GM06990 (cell line): Measurements from ENCODE around the gene HNRNPM.
"Not testable (repeated sequence)": the region's sequence is repeated elsewhere in the genome, so short reads cannot be mapped to it uniquely, and the experiment has no call there.

ENCODE experiments used
- DNase-seq: peaks from one replicate; pipeline ENCODE4 v3.0.0-alpha.2; 2011; ENCODE audit not compliant: insufficient read length; ENCODE audit errors: extremely low read depth
- H3K27me3 ChIP-seq: replicated peaks from 2 replicates; pipeline ENCODE4 v1.6.0; 2011; ENCODE audit warnings: low read length; ENCODE audit not compliant: control insufficient read depth, insufficient read depth
- H3K36me3 ChIP-seq: 2 replicates; pipeline ENCODE4 v1.5.1; 2011; ENCODE audit warnings: low read length; ENCODE audit not compliant: control insufficient read depth, insufficient read depth
- H3K4me3 ChIP-seq: replicated peaks from 2 replicates; pipeline ENCODE4 v1.5.1; 2011; ENCODE audit warnings: low read depth, mild to moderate bottlenecking, control low read depth, low read length
- TF ChIP-seq, protein P1 (sequence below): IDR thresholded peaks from 2 replicates; pipeline ENCODE4 v1.5.1; 2011; ENCODE audit warnings: low read length, control low read depth, mild to moderate bottlenecking, inconsistent platforms; ENCODE audit not compliant: insufficient read depth, poor library complexity, severe bottlenecking

The HNRNPM gene

DNA sequence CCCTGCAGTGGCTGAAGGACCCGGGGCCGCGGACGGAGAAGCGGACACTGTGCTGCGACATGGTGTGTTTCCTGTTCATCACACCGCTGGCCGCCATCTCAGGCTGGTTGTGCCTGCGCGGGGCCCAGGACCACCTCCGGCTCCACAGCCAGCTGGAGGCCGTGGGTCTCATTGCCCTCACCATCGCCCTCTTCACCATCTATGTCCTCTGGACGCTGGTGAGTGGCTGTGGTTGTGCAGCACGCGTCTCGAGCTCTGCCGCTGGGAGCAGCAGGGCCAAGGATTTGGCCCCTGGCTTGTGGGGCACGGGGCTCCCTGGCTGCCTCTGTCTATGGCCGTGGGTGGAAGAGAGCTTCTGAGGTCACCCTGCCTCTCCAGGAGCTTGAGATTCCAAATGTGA, 14.1 kb upstream of the HNRNPM start:
- TF ChIP-seq, protein P1, sequence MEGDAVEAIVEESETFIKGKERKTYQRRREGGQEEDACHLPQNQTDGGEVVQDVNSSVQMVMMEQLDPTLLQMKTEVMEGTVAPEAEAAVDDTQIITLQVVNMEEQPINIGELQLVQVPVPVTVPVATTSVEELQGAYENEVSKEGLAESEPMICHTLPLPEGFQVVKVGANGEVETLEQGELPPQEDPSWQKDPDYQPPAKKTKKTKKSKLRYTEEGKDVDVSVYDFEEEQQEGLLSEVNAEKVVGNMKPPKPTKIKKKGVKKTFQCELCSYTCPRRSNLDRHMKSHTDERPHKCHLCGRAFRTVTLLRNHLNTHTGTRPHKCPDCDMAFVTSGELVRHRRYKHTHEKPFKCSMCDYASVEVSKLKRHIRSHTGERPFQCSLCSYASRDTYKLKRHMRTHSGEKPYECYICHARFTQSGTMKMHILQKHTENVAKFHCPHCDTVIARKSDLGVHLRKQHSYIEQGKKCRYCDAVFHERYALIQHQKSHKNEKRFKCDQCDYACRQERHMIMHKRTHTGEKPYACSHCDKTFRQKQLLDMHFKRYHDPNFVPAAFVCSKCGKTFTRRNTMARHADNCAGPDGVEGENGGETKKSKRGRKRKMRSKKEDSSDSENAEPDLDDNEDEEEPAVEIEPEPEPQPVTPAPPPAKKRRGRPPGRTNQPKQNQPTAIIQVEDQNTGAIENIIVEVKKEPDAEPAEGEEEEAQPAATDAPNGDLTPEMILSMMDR, result no peak
- H3K27me3 ChIP-seq, result no peaks in the 10 kb centered on the region
- no peaks in the 10 kb centered on the region for H3K36me3 ChIP-seq
- DNase-seq, result no peak
- no peak overlapping the region for H3K4me3 ChIP-seq

DNA sequence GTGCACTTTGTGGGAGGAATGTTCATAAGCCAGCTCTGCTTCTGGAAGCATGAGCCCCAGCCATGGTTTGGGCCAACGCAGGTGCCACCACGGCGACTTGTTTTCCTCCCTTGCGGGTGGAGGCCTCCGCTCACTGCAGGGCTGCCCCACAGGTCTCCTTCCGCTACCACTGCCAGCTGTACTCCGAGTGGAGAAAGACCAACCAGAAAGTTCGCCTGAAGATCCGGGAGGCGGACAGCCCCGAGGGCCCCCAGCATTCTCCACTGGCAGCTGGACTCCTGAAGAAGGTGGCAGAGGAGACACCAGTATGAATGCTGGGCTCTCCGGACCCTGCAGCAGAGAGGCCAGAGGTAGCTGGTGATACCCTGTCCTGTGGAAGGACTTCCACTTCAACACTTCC, 6.5 kb upstream of the HNRNPM start:
- TF ChIP-seq, protein P1, result no peak
- Histone ChIP-seq H3K4me3 (no peak overlapping the region), H3K27me3 (no peaks in the 10 kb centered on the region), H3K36me3 (no peaks in the 10 kb centered on the region)
- DNase-seq, result no peak

DNA sequence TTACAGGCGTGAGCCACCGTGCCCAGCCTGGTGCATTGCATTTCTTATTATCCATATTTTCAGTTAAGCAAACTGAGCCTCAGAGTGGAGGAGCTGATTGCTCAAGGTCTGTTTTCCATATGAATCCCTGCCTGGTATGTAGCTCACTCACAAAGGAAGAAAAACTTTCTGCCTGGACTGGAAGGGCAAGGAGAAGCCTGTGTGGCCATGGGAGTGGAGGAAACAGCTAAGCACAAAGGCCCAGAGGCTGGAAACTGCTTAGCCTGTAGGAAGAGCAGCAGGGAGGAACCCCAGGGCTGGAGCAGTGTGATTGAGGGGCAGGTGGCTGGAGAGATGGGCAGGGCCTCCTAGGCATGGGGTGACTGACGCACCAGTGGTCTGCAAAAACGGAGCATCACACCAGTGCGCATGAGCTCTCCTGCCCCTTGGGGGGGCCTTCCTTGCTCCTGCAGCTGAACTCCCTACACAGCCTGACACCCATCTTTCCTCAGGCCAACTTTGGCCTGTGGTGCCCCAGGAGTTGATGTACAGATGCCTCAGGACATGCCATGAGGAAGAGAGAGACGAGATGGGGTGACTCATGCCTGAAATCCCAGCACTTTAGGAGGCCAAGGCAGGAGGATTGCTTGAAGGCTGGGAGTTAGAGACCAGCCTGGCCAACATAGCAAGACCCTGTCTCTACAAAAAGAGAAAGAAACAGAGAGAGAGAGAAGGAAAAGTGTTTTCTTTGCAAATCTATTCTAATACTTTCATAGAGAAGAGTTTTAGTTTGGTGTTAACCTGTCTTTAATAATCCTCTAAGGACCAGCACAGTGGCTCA, 2.8 kb upstream of the HNRNPM start:
- no peaks in the 10 kb centered on the region for H3K27me3 ChIP-seq
- H3K36me3 ChIP-seq, result no peaks in the 10 kb centered on the region; the same call in 1 of the 2 replicates
- no peak for DNase-seq
- TF ChIP-seq, protein P1, result no peak
- no peak overlapping the region for H3K4me3 ChIP-seq

DNA sequence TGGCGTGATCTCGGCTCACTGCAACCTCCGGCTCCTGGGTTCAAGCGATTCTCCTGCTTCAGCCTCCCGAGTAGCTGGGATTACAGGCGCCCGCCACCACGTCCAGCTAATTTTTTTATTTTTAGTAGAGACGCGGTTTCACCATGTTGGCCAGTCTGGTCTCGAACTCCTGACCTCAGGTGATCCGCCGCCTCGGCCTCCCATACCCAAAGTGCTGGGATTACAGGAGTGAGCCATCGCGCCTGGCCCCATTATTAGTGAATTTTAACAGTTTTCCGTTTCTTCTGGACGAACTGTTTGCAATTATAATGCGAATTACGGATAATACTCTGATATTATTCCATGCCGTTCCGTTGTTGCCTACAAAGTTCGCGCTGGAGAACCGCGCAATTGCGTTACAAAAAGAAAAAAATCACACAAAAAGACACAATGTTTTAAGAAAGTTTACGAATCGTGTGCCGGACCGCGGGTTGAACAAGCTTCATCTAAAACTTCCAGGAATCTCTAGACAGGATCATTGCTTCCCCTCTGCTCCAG, 567 bp upstream of the HNRNPM start:
- H3K4me3 ChIP-seq, result peak overlapping the region; percentile 98
- H3K27me3 ChIP-seq, DNase-seq, H3K36me3 ChIP-seq: not testable (repeated sequence)

DNA sequence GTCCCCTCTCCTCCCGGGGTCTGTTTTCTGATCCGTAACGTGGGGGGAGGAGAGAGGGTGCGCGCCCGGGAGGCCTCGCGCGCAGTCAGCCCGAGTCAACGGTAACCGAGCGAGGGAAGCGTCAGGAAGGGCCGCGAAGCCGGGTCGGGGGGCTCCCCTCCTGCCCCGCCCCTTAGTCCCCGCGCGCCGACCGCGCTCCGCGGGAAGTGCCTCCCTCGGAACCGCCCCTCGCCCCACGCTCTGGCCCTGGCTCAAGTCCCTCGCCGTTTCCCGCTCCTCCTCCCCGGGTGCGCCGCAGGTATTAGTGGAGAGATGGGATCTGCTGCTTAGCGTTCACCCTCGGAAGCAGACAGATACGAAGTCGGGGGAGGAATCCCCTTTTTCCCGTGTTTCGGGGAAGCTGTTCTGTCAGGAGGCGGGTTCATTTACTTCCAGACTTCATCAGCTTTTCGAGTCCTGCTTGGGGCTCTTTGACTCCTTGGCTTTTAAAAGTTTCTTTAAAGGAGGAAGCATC, 770 bp downstream of the HNRNPM start:
- peak; percentile 66 for DNase-seq
- no peaks in the 10 kb centered on the region for H3K27me3 ChIP-seq
- H3K36me3 ChIP-seq, result no peaks in the 10 kb centered on the region; the same call in 1 of the 2 replicates
- peak overlapping the region; percentile 98 for H3K4me3 ChIP-seq
- TF ChIP-seq, protein P1, result no peak

DNA sequence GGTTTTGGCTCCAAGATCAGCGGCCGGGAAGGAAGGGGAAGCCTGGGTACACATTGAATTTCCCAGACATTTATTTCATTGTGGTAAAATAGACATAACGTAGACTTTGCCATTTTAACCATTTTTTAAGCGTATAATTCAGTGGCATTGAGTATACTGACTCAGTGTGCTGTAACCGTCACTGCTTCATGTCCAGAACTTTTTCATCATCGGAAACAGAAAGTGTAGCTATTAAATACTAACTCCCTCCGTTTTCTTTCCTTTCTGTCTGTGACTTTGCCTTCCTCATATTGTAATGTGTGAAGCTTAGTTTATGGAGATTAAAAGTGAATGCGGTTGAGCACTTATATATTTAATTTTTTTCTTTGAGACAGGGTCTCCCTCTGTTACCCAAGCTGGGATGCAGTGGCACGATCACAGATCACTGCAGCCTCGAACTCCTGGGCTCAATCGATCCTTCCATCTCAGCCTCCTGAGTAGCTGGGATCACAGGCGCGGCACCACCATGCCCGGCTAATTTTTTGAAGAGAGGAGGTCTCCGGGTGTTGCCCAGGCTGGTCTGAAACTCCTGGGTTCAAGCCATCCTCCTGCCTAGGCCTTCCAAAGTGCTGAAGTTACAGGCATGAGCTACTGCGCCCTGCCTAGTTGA, 1.4 kb downstream of the HNRNPM start:
- H3K4me3 ChIP-seq, result peak overlapping the region; percentile 98
- H3K36me3 ChIP-seq, result no peaks in the 10 kb centered on the region; the same call in 1 of the 2 replicates
- TF ChIP-seq, protein P1, result no peak
- no peaks in the 10 kb centered on the region for H3K27me3 ChIP-seq
- DNase-seq, result no peak
